Measurements from ENCODE around the gene ERICH2. TPM values are rescaled to one million over a fixed set of nuclear protein-coding genes. Genes with fewer than 3 reads are reported as not detected.

ERICH2 gene
- polyA plus RNA-seq, 1 experiment = not detected

GRCh38 chr2:170782673-170783072 is 12.5 kb downstream of the ERICH2 start:
- Histone ChIP-seq H3K4me3 (ENCODE audit: low read depth, low read length) (no peak overlapping the region), H3K27ac (ENCODE audit: low read depth, low read length) (no peak overlapping the region), H3K27me3 (ENCODE audit: control insufficient read depth, insufficient read depth, low read length) (no peaks in the 10 kb centered on the region), H3K9me3 (ENCODE audit: control insufficient read depth, insufficient read depth, low read length) (no peaks in the 10 kb centered on the region)
- CTCF ChIA-PET = no interaction called here
- TF ChIP-seq CTCF (IDR thresholded peaks at IDR 0.05; ENCODE audit: low read depth, low read length) = no peak
- no peak for DNase-seq (ENCODE audit: low read depth, low spot score)
- POLR2A ChIA-PET = no interaction called here

- no peak overlapping the region for H3K4me3 ChIP-seq (ENCODE audit: low read depth, low read length)
- ChIA-PET CTCF (no interaction called here), POLR2A (no interaction called here)
- no peaks in the 10 kb centered on the region for H3K27me3 ChIP-seq (ENCODE audit: control insufficient read depth, insufficient read depth, low read length)
- no peak overlapping the region for H3K27ac ChIP-seq (ENCODE audit: low read depth, low read length)
- H3K9me3 ChIP-seq (ENCODE audit: control insufficient read depth, insufficient read depth, low read length) = no peaks in the 10 kb centered on the region
- DNase-seq (ENCODE audit: low read depth, low spot score) = no peak
- TF ChIP-seq CTCF (IDR thresholded peaks at IDR 0.05; ENCODE audit: low read depth, low read length) = no peak
Observed at GRCh38 chr2:170783549-170783948, 13.4 kb downstream of the ERICH2 start.

- Histone ChIP-seq H3K4me3 (ENCODE audit: low read depth, low read length) (no peak overlapping the region), H3K27ac (ENCODE audit: low read depth, low read length) (no peak overlapping the region), H3K27me3 (ENCODE audit: control insufficient read depth, insufficient read depth, low read length) (peaks cover 3% of the 10 kb centered on the region), H3K9me3 (ENCODE audit: control insufficient read depth, insufficient read depth, low read length) (no peaks in the 10 kb centered on the region)
- TF ChIP-seq CTCF (IDR thresholded peaks at IDR 0.05; ENCODE audit: low read depth, low read length) = no peak
- ChIA-PET CTCF (no interaction called here), POLR2A (no interaction called here)
- DNase-seq (ENCODE audit: low read depth, low spot score) = no peak
Observed at GRCh38 chr2:170798996-170799395, 28.8 kb downstream of the ERICH2 start.

GRCh38 chr2:170806548-170806947 is 36.4 kb downstream of the ERICH2 start:
- DNase-seq (ENCODE audit: low read depth, low spot score) = no peak
- no peak for TF ChIP-seq CTCF (IDR thresholded peaks at IDR 0.05; ENCODE audit: low read depth, low read length)
- CTCF ChIA-PET = interaction anchor here (0.8 to 12.6 kb wide), 2 partner anchors 67 to 396 kb away, joined by 3 to 160 read pairs; no protein-coding TSS in a partner anchor
- H3K4me3 ChIP-seq (ENCODE audit: low read depth, low read length) = no peak overlapping the region
- no peak overlapping the region for H3K27ac ChIP-seq (ENCODE audit: low read depth, low read length)
- H3K9me3 ChIP-seq (ENCODE audit: control insufficient read depth, insufficient read depth, low read length) = no peaks in the 10 kb centered on the region
- peaks cover 5% of the 10 kb centered on the region for H3K27me3 ChIP-seq (ENCODE audit: control insufficient read depth, insufficient read depth, low read length)
- POLR2A ChIA-PET = no interaction called here

GRCh38 chr2:170812710-170813600 is 42.8 kb downstream of the ERICH2 start:
- TF ChIP-seq CTCF (IDR thresholded peaks at IDR 0.05; ENCODE audit: low read depth, low read length) = peak; percentile 70
- DNase-seq (ENCODE audit: low read depth, low spot score) = peak; percentile 55
- Histone ChIP-seq H3K4me3 (ENCODE audit: low read depth, low read length) (no peak overlapping the region), H3K27ac (ENCODE audit: low read depth, low read length) (no peak overlapping the region), H3K9me3 (ENCODE audit: control insufficient read depth, insufficient read depth, low read length) (no peaks in the 10 kb centered on the region; the same call in 1 of the 2 replicates), H3K27me3 (ENCODE audit: control insufficient read depth, insufficient read depth, low read length) (peaks cover 53% of the 10 kb centered on the region)
- CTCF ChIA-PET = interaction anchor here (0.6 to 12.6 kb wide), 29 partner anchors 8 to 1370 kb away, joined by 3 to 160 read pairs (median 4); no protein-coding TSS in a partner anchor
- POLR2A ChIA-PET = no interaction called here
